Measurements from ENCODE around the gene CLEC2A. TPM values are rescaled to one million over a fixed set of nuclear protein-coding genes. Genes with fewer than 3 reads are reported as not detected.

Gene CLEC2A
- total RNA-seq, 2 experiments from 2014 or later = not detected

- CTCF ChIA-PET = interaction anchor here (0.9 kb wide), 2 partner anchors 20 to 34 kb away, joined by 3 read pairs; no protein-coding TSS in a partner anchor
- POLR2A ChIA-PET = no interaction called here
These were observed 8.2 kb upstream of the CLEC2A start for GRCh38 chr12:9940375-9940774.

GRCh38 chr12:9936591-9936990, 4.4 kb upstream of the CLEC2A start:
- POLR2A ChIA-PET = no interaction called here
- CTCF ChIA-PET = no interaction called here

GRCh38 chr12:9935026-9935425, 2.9 kb upstream of the CLEC2A start:
- ChIA-PET CTCF (no interaction called here), POLR2A (interaction anchor here (0.5 kb wide), 1 partner anchor 28 kb away, joined by 3 read pairs; no protein-coding TSS in a partner anchor)

- CTCF ChIA-PET = no interaction called here
- POLR2A ChIA-PET = no interaction called here
These were observed 1.8 kb upstream of the CLEC2A start for GRCh38 chr12:9933958-9934357.

- ChIA-PET CTCF (interaction anchor here (0.5 to 1.5 kb wide), 3 partner anchors 45 to 117 kb away, joined by 3 to 5 read pairs (median 4); no protein-coding TSS in a partner anchor), POLR2A (no interaction called here)
These were observed 925 bp downstream of the CLEC2A start for GRCh38 chr12:9931245-9931644.

DNA sequence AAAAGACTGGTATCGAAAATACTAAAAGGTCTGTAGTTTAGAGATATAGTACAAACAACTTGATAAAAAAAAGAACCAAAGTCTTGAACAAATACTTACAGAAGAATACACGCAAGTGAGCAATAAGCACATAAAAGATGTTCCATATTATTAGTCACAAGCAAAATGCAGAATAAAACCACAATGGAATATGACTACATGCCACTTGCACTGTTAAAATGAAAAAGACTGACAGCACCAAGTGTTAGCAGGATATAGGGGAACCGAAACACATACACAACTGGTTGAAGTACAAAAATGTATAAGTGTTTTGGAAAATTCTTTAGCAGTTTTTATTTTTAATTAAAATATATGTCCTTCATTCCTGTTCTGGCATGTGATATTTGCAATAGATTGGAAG, 3.6 kb downstream of the CLEC2A start:
- ChIA-PET POLR2A (no interaction called here), CTCF (no interaction called here)

DNA sequence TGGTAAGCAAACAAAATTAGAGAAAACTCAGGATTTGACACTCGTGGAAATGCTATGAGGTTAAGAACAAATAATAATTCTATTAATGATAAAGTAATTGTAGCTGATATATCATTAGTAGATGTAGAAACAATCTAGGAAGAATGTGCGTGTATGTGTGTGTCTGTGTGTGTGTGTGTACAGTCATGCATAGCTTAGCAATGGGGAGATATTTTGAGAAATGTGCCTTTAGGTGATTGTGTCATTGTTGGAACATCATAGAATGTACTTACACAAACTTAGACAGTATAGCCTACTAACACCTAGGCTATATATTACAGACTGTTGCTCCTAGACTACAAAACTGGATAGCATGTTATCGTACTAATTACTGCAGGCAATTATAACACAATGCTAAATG, 5.3 kb downstream of the CLEC2A start:
- ChIA-PET POLR2A (no interaction called here), CTCF (interaction anchor here (2.9 kb wide), 1 partner anchor 113 kb away, joined by 15 read pairs; no protein-coding TSS in a partner anchor)

GRCh38 chr12:9925705-9926393, 6.3 kb downstream of the CLEC2A start:
- ChIA-PET CTCF (interaction anchor here (1.1 to 2.9 kb wide), 2 partner anchors 16 to 112 kb away, joined by 3 to 15 read pairs; no protein-coding TSS in a partner anchor), POLR2A (no interaction called here)

GRCh38 chr12:9922429-9922828, 9.7 kb downstream of the CLEC2A start:
- CTCF ChIA-PET = interaction anchor here (0.8 to 1.1 kb wide), 2 partner anchors 106 to 107 kb away, joined by 3 to 4 read pairs; no protein-coding TSS in a partner anchor
- POLR2A ChIA-PET = no interaction called here

DNA sequence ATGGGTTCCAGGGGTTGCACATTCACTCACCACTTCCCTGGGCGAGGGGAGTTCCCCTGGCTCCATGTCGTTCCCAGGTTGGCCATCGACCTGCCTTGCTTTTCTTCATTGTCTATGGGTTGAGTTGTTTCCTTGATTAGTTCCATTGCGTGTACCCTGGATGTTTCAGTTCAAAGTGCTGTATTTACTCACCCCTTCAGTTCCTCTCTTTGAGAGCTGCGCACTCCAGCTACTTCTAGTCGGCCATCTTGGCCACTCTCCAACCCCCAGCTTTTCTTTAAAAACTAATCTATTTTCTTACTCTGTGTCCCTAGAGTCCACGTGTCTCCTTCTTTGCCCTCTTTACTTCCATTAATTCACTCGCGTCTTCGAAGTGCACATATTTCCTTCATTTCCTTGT, 11.7 kb downstream of the CLEC2A start:
- ChIA-PET CTCF (interaction anchor here (1.2 kb wide), 1 partner anchor 20 kb away, joined by 3 read pairs; no protein-coding TSS in a partner anchor), POLR2A (no interaction called here)

DNA sequence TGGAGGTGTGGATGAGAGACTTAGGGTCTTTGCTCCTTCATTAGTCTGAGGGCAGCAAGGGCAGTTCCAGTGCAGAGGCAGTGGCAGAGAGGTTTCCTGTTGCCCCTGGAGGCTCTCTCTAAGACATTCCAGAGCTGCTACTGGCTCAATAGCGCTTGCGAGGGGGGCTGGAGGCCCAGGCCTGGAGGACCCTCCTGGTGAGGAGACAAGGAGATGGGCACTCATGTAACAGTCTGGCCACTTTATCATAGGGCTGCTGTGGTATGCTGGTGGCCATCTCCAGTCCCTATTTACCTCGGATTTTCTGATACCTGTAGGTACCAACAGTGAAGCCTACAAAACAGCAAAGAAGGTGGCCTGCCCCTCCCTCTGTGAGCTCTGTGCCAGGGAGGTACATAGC, 12.7 kb downstream of the CLEC2A start:
- ChIA-PET CTCF (no interaction called here), POLR2A (no interaction called here)

- POLR2A ChIA-PET = interaction anchor here (0.7 kb wide), 1 partner anchor 98 kb away, joined by 5 read pairs; no protein-coding TSS in a partner anchor
- CTCF ChIA-PET = no interaction called here
These were observed 20.5 kb downstream of the CLEC2A start for GRCh38 chr12:9911708-9912107.

GRCh38 chr12:9910716-9911421, 21.3 kb downstream of the CLEC2A start:
- ChIA-PET POLR2A (no interaction called here), CTCF (no interaction called here)

- ChIA-PET CTCF (interaction anchor here (0.7 to 0.9 kb wide), 2 partner anchors 16 to 290 kb away, joined by 3 to 4 read pairs; no protein-coding TSS in a partner anchor), POLR2A (no interaction called here)
These were observed 22.4 kb downstream of the CLEC2A start for GRCh38 chr12:9909724-9910123.

GRCh38 chr12:9908350-9908749, 23.8 kb downstream of the CLEC2A start:
- ChIA-PET POLR2A (no interaction called here), CTCF (no interaction called here)

DNA sequence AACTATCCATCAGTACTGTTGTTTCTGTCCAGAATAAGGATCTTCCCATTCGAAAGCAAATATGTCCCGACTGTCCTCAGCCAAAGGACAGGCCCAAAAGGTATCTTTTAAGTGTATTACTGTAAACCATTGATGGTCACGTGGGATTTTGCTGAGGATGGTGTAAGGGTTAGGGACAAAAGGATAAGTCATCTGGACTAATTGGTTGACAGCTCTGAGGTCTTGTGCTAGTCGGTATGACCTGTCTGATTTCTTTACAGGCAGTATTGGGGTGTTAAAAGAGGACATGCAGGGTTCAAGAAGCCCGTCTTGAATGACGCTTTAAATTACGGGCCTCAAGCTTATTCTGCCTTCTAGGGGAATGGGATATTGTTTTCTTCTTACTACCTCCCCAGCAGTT, 24.4 kb downstream of the CLEC2A start:
- CTCF ChIA-PET = no interaction called here
- POLR2A ChIA-PET = no interaction called here

- ChIA-PET POLR2A (interaction anchor here (0.7 kb wide), 1 partner anchor 28 kb away, joined by 3 read pairs; no protein-coding TSS in a partner anchor), CTCF (interaction anchor here (0.9 to 1.4 kb wide), 2 partner anchors 33 to 156 kb away, joined by 3 to 6 read pairs; no protein-coding TSS in a partner anchor)
These were observed 25.3 kb downstream of the CLEC2A start for GRCh38 chr12:9906873-9907272.

GRCh38 chr12:9902539-9903228, 29.5 kb downstream of the CLEC2A start:
- ChIA-PET POLR2A (no interaction called here), CTCF (interaction anchor here (0.6 kb wide), 1 partner anchor 129 kb away, joined by 4 read pairs; no protein-coding TSS in a partner anchor)

- ChIA-PET CTCF (no interaction called here), POLR2A (no interaction called here)
These were observed 31.2 kb downstream of the CLEC2A start for GRCh38 chr12:9900930-9901329.

DNA sequence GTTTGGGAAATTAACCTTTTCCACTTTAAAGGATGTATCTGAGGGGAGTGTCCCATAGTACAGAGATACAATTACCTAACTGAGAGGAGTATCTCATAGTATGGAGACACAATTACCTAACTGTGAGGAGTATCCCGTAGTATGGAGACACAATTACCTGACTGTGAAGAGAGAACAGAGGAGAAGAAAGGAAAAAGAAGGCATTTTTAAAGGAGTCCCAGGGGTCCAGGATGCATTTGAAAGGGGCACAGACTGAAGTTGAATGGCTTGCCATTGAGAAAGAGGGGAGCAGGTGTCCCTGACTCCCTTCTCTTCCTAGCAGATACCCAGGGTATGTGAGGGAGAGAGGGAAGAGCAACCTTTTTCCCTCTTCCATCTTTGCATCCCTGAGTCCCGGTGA, 33.0 kb downstream of the CLEC2A start:
- ChIA-PET CTCF (no interaction called here), POLR2A (no interaction called here)
